ENCODE measurements around the gene ATP11B. TPM values are rescaled to one million over a fixed set of nuclear protein-coding genes. Genes with fewer than 3 reads are reported as not detected.
"Not testable (repeated sequence)": the region's sequence is repeated elsewhere in the genome, so short reads cannot be mapped to it uniquely, and the experiment has no call there.

The ATP11B gene
- total RNA-seq, 3 donors from 2014 or later (not counting 1 experiment from before 2014, with no cell fraction given) = 157 to 174 (median 172) TPM

DNA sequence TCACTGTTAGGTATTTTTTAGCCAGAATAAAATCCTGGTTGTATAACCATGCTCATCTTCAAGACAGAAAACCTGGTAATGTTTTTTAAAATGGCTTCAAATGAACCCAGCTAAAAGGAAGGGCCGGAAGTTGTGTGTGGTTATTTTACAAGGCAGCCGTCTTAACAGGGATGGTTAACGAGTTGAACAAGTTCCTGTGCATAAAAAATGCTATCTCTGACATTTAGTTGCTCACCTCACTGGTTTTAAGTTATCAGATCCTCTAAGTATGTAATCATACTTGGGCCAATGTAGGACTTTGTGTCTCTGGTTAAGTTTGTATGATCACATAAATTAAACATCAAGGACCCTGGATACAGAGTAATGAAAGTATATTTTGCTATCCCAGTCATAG, 2.1 kb downstream of the ATP11B start:
- H3K27me3 ChIP-seq (ENCODE audit: control insufficient read depth, insufficient read depth, low read length) = no peaks in the 10 kb centered on the region
- intact Hi-C loops (cut with micrococcal nuclease) = loop anchor here (2.0 to 10.0 kb wide), 3 partner anchors 17 to 169 kb away; no protein-coding TSS in a partner anchor
- peak overlapping the region; percentile 94 for H3K4me3 Mint-ChIP-seq
- peak overlapping the region; percentile 74 for H3K4me3 ChIP-seq (ENCODE audit: low read length)
- H3K36me3 Mint-ChIP-seq = no peaks in the 10 kb centered on the region
- H3K9me3 Mint-ChIP-seq = no peaks in the 10 kb centered on the region
- peak overlapping the region; percentile 97 to 98 for H3K27ac Mint-ChIP-seq
- no peaks in the 10 kb centered on the region for H3K27me3 Mint-ChIP-seq (ENCODE audit: low read depth in 2 of 2)
- peaks cover 13% of the 10 kb centered on the region for H3K4me1 ChIP-seq (ENCODE audit: control insufficient read depth, insufficient read depth, low read length)
- ATAC-seq (peak; percentile 36 to 63 (median 40)), DNase-seq (peak in 1 of 2 donors; percentile 81)
- peak overlapping the region; percentile 80 for H3K27ac ChIP-seq (ENCODE audit: low read length)
- H3K36me3 ChIP-seq (ENCODE audit: control insufficient read depth, insufficient read depth, low read length) = peaks cover 2% of the 10 kb centered on the region
- 0% methylated on average over 3 of the region's 3 CpGs for WGBS (ENCODE audit: insufficient coverage)
- no peaks in the 10 kb centered on the region for H3K9me3 ChIP-seq (ENCODE audit: control insufficient read depth, insufficient read depth, low read length)
- peaks cover 44 to 49% of the 10 kb centered on the region in 2 donors for H3K4me1 Mint-ChIP-seq
- no peak for TF ChIP-seq CTCF (IDR thresholded peaks at IDR 0.05)

DNA sequence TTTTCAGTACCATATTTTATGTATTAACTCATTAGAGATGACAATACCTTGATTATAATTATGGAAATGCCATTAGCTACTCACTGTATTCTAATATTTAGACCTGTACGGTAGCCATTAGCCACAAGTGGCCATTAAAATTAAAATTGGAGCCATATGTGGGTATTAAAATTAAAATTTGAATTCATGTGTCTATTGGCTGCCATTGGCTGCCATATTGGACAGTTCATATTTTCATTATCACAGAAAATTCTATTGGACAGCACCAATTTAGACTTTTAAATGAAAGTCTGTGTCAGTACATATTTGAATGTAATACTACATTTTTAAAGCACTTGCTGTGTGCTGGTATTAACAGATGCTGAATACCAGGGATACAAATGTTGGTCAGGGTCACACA, 3.0 kb downstream of the ATP11B start:
- DNase-seq = no peak

DNA sequence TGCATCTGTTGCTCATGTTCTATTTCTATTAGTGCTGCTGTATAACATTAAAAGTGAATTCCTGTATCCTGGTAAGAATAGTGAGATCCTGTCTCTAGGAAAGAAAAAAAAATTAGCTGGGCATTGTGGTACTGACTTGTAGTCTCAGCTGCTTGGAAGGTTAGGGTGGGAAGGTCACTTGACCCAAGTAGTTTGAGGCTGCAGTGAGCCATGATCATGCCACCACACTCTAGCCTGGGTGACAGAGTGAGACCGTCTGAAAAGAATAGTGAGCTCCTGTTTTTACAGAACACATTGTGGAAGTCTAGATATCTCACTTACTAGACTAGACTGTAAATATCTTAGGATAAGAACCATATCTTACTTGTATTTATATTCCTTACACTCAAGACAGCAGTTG, 4.6 kb downstream of the ATP11B start:
- Histone ChIP-seq H3K27me3 (ENCODE audit: control insufficient read depth, insufficient read depth, low read length) (no peaks in the 10 kb centered on the region), H3K4me3 (ENCODE audit: low read length) (no peak overlapping the region), H3K4me1 (ENCODE audit: control insufficient read depth, insufficient read depth, low read length) (peaks cover 7% of the 10 kb centered on the region), H3K9me3 (ENCODE audit: control insufficient read depth, insufficient read depth, low read length) (no peaks in the 10 kb centered on the region), H3K27ac (ENCODE audit: low read length) (no peak overlapping the region), H3K36me3 (ENCODE audit: control insufficient read depth, insufficient read depth, low read length) (peaks cover 2% of the 10 kb centered on the region)
- intact Hi-C loops (cut with micrococcal nuclease) = loop anchor here (5.0 to 10.0 kb wide), 2 partner anchors 34 to 167 kb away; no protein-coding TSS in a partner anchor
- ATAC-seq (no peak), DNase-seq (no peak)
- peak overlapping the region; percentile 41 to 98 for H3K27ac Mint-ChIP-seq
- TF ChIP-seq CTCF (IDR thresholded peaks at IDR 0.05) = no peak
- H3K27me3 Mint-ChIP-seq (ENCODE audit: low read depth in 2 of 2) = no peaks in the 10 kb centered on the region
- peaks cover 49 to 57% of the 10 kb centered on the region in 2 donors for H3K4me1 Mint-ChIP-seq
- no peaks in the 10 kb centered on the region for H3K36me3 Mint-ChIP-seq
- H3K4me3 Mint-ChIP-seq = peak overlapping the region; percentile 32
- WGBS (ENCODE audit: insufficient coverage) = 33% methylated on average over 1 of the region's 1 CpG
- no peaks in the 10 kb centered on the region for H3K9me3 Mint-ChIP-seq

More for the DNA sequence above, 3.0 kb downstream of the ATP11B start:
- Mint-ChIP-seq H3K4me3 (peak overlapping the region; percentile 60), H3K27me3 (ENCODE audit: low read depth in 2 of 2) (no peaks in the 10 kb centered on the region), H3K9me3 (no peaks in the 10 kb centered on the region), H3K36me3 (no peaks in the 10 kb centered on the region), H3K4me1 (peaks cover 44 to 53% of the 10 kb centered on the region in 2 donors), H3K27ac (peak overlapping the region; percentile 97 to 98)
- Histone ChIP-seq H3K27me3 (ENCODE audit: control insufficient read depth, insufficient read depth, low read length) (no peaks in the 10 kb centered on the region), H3K36me3 (ENCODE audit: control insufficient read depth, insufficient read depth, low read length) (peaks cover 2% of the 10 kb centered on the region), H3K9me3 (ENCODE audit: control insufficient read depth, insufficient read depth, low read length) (no peaks in the 10 kb centered on the region), H3K4me3 (ENCODE audit: low read length) (no peak overlapping the region), H3K27ac (ENCODE audit: low read length) (peak overlapping the region; percentile 80), H3K4me1 (ENCODE audit: control insufficient read depth, insufficient read depth, low read length) (peaks cover 16% of the 10 kb centered on the region)
- no peak for TF ChIP-seq CTCF (IDR thresholded peaks at IDR 0.05)
- no CpG with 5 or more reads among the region's 1 CpG for WGBS (ENCODE audit: insufficient coverage)
- no peak for ATAC-seq
- intact Hi-C loops (cut with micrococcal nuclease) = loop anchor here (5.0 to 10.0 kb wide), 2 partner anchors 36 to 168 kb away; no protein-coding TSS in a partner anchor

GRCh38 chr3:182799143-182799542, 5.8 kb downstream of the ATP11B start:
- not testable (repeated sequence) for H3K4me3 Mint-ChIP-seq; H3K27me3 Mint-ChIP-seq (ENCODE audit: low read depth in 2 of 2); H3K9me3 ChIP-seq (ENCODE audit: control insufficient read depth, insufficient read depth, low read length); DNase-seq; H3K36me3 ChIP-seq (ENCODE audit: control insufficient read depth, insufficient read depth, low read length); H3K36me3 Mint-ChIP-seq; ATAC-seq; H3K4me3 ChIP-seq (ENCODE audit: low read length); H3K27ac ChIP-seq (ENCODE audit: low read length); H3K9me3 Mint-ChIP-seq; H3K27me3 ChIP-seq (ENCODE audit: control insufficient read depth, insufficient read depth, low read length); H3K4me1 ChIP-seq (ENCODE audit: control insufficient read depth, insufficient read depth, low read length)
- Mint-ChIP-seq H3K4me1 (peaks cover 52 to 58% of the 10 kb centered on the region in 2 donors), H3K27ac (peak overlapping the region in 1 of 2 donors; percentile 45)
- 97% methylated on average over 11 of the region's 16 CpGs for WGBS (ENCODE audit: insufficient coverage)
- intact Hi-C loops (cut with micrococcal nuclease) = loop anchor here (5.0 to 10.0 kb wide), 2 partner anchors 33 to 166 kb away; no protein-coding TSS in a partner anchor

Measured in natural killer cell (primary cell).